ENCODE measurements around the gene SIGLEC6. TPM values are rescaled to one million over a fixed set of nuclear protein-coding genes. Genes with fewer than 3 reads are reported as not detected.

SIGLEC6 gene
- total RNA-seq, 1 experiment from 2014 or later: 0.31 TPM

GRCh38 chr19:51568456-51568855 is 37.0 kb upstream of the SIGLEC6 start:
- H3K27ac ChIP-seq (ENCODE audit: insufficient read length, low read depth, low read length): no peak overlapping the region
- peaks cover 6% of the 10 kb centered on the region for H3K23me2 ChIP-seq (ENCODE audit: insufficient read length, low read depth, low read length, poor library complexity, severe bottlenecking)
- H3K4ac ChIP-seq (ENCODE audit: low read depth, low read length): no peak overlapping the region
- H3K4me1 ChIP-seq (ENCODE audit: insufficient read depth, low read length): no peaks in the 10 kb centered on the region
- H2AK5ac ChIP-seq (ENCODE audit: insufficient read length, low read length): no peak overlapping the region
- no peak overlapping the region for H2BK15ac ChIP-seq (ENCODE audit: low read depth, low read length)
- H3K27me3 ChIP-seq (ENCODE audit: insufficient read depth, low read length): no peaks in the 10 kb centered on the region
- Mint-ChIP-seq H3K36me3 (ENCODE audit: insufficient read depth in 1 of 3, low read depth in 3 of 3) (peaks cover 0 to 4% (median 3%) of the 10 kb centered on the region in 3 experiments; a peak in 2 of 7 replicates), H3K27ac (no peak overlapping the region), H3K4me1 (peaks cover 8 to 12% of the 10 kb centered on the region in 2 experiments), H3K27me3 (ENCODE audit: low read depth) (peaks cover 45% of the 10 kb centered on the region), H3K4me3 (no peak overlapping the region), H3K9me3 (peaks cover 0 to 41% of the 10 kb centered on the region in 2 experiments; a peak in 4 of 5 replicates)
- no peak overlapping the region for H3K56ac ChIP-seq (ENCODE audit: insufficient read length, low read depth, low read length)
- H3K14ac ChIP-seq (ENCODE audit: insufficient read depth, low read length): no peak overlapping the region
- no peaks in the 10 kb centered on the region for H3K79me1 ChIP-seq (ENCODE audit: insufficient read depth, low read depth, low read length, poor library complexity, severe bottlenecking)
- no peak overlapping the region for H3K18ac ChIP-seq (ENCODE audit: insufficient read length, low read depth, low read length)
- no peak overlapping the region for H2BK20ac ChIP-seq (ENCODE audit: low read depth, low read length, poor library complexity, severe bottlenecking)
- no peak for DNase-seq
- H4K5ac ChIP-seq (ENCODE audit: insufficient read length, low read depth, low read length): no peak overlapping the region
- no peak overlapping the region for H2BK120ac ChIP-seq (ENCODE audit: low read depth, low read length, poor library complexity, severe bottlenecking)
- no peak overlapping the region for H3K9ac ChIP-seq (ENCODE audit: extremely low read depth, insufficient read length, low read length)
- H4K20me1 ChIP-seq (ENCODE audit: control insufficient read depth, insufficient read depth, insufficient read length): no peaks in the 10 kb centered on the region
- no peak overlapping the region for H3T11ph ChIP-seq (ENCODE audit: low read length)
- no CpG with 5 or more reads among the region's 1 CpG for WGBS (ENCODE audit: extremely low coverage, insufficient read length, low lambda C conversion rate)
- no peak overlapping the region for H2AFZ ChIP-seq (ENCODE audit: low read length)
- H2BK12ac ChIP-seq (ENCODE audit: insufficient read length, low read depth, low read length): no peak overlapping the region
- no peak overlapping the region for H4K8ac ChIP-seq (replicated peaks; ENCODE audit: insufficient read length, low read depth, low read length)
- no peak overlapping the region for H3K4me2 ChIP-seq (ENCODE audit: insufficient read depth, insufficient read length, low read length)
- no peak overlapping the region for H3K23ac ChIP-seq (ENCODE audit: insufficient read length, low read depth, low read length)
- no peaks in the 10 kb centered on the region; the same call in 1 of the 2 replicates for H3K79me2 ChIP-seq (ENCODE audit: insufficient read depth, low read length)
- no peaks in the 10 kb centered on the region for H3K9me3 ChIP-seq (ENCODE audit: control insufficient read depth, low read depth, low read length)
- H2BK5ac ChIP-seq (ENCODE audit: insufficient read length, low read length): no peak overlapping the region
- no peak overlapping the region for H4K91ac ChIP-seq (ENCODE audit: insufficient read length, low read depth, low read length)
- no peak for TF ChIP-seq CTCF (conservative IDR thresholded peaks at IDR 0.05)

Data from H9 (cell line).